OCI-LY1 (cell line): ENCODE results near the gene TAF9.

Experiments
- H2AFZ ChIP-seq: fragments of 200-600 bp; sonication (generic), shearing (Covaris generic); 2 replicates; pipeline ENCODE4 v1.6.0; 2014; ENCODE audit warnings: antibody characterized with exemption, mild to moderate bottlenecking, low read length
- H3F3A ChIP-seq: fragments of 200-600 bp; sonication (generic), shearing (Covaris generic); 2 replicates; pipeline ENCODE4 v1.6.0; 2014; ENCODE audit warnings: mild to moderate bottlenecking, antibody characterized with exemption, low read length, moderate library complexity; ENCODE audit not compliant: insufficient read depth
- H3K27ac ChIP-seq: fragments of 200-600 bp; sonication (generic); 2 replicates; pipeline ENCODE4 v1.5.1; 2014; ENCODE audit warnings: low read length, mixed run types, mild to moderate bottlenecking, low read depth; ENCODE audit not compliant: poor library complexity, severe bottlenecking
- H3K27me3 ChIP-seq: fragments of 200-600 bp; sonication (generic); 2 replicates; pipeline ENCODE4 v1.6.0; 2014; ENCODE audit warnings: antibody characterized with exemption, mild to moderate bottlenecking, low read length, moderate library complexity; ENCODE audit not compliant: insufficient read depth
- H3K36me3 ChIP-seq: fragments of 200-600 bp; sonication (generic); 2 replicates; pipeline ENCODE4 v1.6.1; 2014; ENCODE audit warnings: mild to moderate bottlenecking, antibody characterized with exemption, low read length, moderate library complexity, mixed read lengths; ENCODE audit not compliant: insufficient read depth
- H3K4me1 ChIP-seq: fragments of 200-600 bp; sonication (generic); 2 replicates; pipeline ENCODE4 v1.5.1; 2014; ENCODE audit warnings: mild to moderate bottlenecking, low read length, moderate library complexity; ENCODE audit not compliant: insufficient read depth, severe bottlenecking
- H3K4me2 ChIP-seq: fragments of 200-600 bp; sonication (generic), shearing (Covaris generic); 2 replicates; pipeline ENCODE4 v1.6.1; 2014; ENCODE audit warnings: low read length
- H3K4me3 ChIP-seq: fragments of 200-600 bp; sonication (generic); 2 replicates; pipeline ENCODE4 v1.5.1; 2014; ENCODE audit warnings: low read length, low read depth, mild to moderate bottlenecking, mixed read lengths; ENCODE audit not compliant: poor library complexity, severe bottlenecking
- H3K79me2 ChIP-seq: fragments of 200-600 bp; shearing (Covaris generic); 2 replicates; pipeline ENCODE4 v1.6.1; 2016; ENCODE audit warnings: mixed run types, low read length, mixed read lengths; ENCODE audit not compliant: insufficient read depth
- H3K9ac ChIP-seq: fragments of 200-600 bp; sonication (generic), shearing (Covaris generic); 2 replicates; pipeline ENCODE4 v1.6.1; 2014; ENCODE audit warnings: mild to moderate bottlenecking, low read length, mixed read lengths
- H3K9me2 ChIP-seq: fragments of 200-600 bp; sonication (generic), shearing (Covaris generic); 2 replicates; pipeline ENCODE4 v1.6.1; 2014; ENCODE audit warnings: low read depth, mild to moderate bottlenecking, low read length, mixed read lengths
- H3K9me3 ChIP-seq: fragments of 200-600 bp; shearing (Covaris generic); 2 replicates; pipeline ENCODE4 v1.6.1; 2014; ENCODE audit warnings: low read length, mixed read lengths
- H4K20me1 ChIP-seq: fragments of 200-600 bp; sonication (generic), shearing (Covaris generic); 2 replicates; pipeline ENCODE4 v1.6.0; 2016; ENCODE audit warnings: mild to moderate bottlenecking, low read length; ENCODE audit not compliant: insufficient read depth
- EZH2 ChIP-seq: fragments of 200-600 bp; sonication (generic), shearing (Covaris generic); IDR thresholded peaks from 2 replicates; pipeline ENCODE4 v1.8.0; 2017; ENCODE audit warnings: borderline replicate concordance, mixed run types, mild to moderate bottlenecking, antibody characterized with exemption, low read length, moderate library complexity, mixed read lengths
- TF ChIP-seq, protein P1 (sequence below): fragments of 200-600 bp; sonication (generic), shearing (Covaris generic); IDR thresholded peaks from 2 replicates; pipeline ENCODE4 v1.5.1; 2017; ENCODE audit warnings: mild to moderate bottlenecking, antibody characterized with exemption, low read length, moderate library complexity, mixed read lengths

Gene TAF9

GRCh38 chr5:69360442-69360841 is 8.9 kb downstream of the TAF9 start:
- peaks cover 8% of the 10 kb centered on the region for H3K4me1 ChIP-seq
- H3F3A ChIP-seq = no peaks in the 10 kb centered on the region
- no peak overlapping the region for H3K9ac ChIP-seq
- no peaks in the 10 kb centered on the region for H3K27me3 ChIP-seq
- no peak overlapping the region for H3K27ac ChIP-seq
- H3K4me3 ChIP-seq = no peak overlapping the region
- no peak overlapping the region for H2AFZ ChIP-seq
- H3K36me3 ChIP-seq = peaks cover 66% of the 10 kb centered on the region
- no peaks in the 10 kb centered on the region for H3K9me2 ChIP-seq
- H4K20me1 ChIP-seq = no peaks in the 10 kb centered on the region
- TF ChIP-seq, protein P1, sequence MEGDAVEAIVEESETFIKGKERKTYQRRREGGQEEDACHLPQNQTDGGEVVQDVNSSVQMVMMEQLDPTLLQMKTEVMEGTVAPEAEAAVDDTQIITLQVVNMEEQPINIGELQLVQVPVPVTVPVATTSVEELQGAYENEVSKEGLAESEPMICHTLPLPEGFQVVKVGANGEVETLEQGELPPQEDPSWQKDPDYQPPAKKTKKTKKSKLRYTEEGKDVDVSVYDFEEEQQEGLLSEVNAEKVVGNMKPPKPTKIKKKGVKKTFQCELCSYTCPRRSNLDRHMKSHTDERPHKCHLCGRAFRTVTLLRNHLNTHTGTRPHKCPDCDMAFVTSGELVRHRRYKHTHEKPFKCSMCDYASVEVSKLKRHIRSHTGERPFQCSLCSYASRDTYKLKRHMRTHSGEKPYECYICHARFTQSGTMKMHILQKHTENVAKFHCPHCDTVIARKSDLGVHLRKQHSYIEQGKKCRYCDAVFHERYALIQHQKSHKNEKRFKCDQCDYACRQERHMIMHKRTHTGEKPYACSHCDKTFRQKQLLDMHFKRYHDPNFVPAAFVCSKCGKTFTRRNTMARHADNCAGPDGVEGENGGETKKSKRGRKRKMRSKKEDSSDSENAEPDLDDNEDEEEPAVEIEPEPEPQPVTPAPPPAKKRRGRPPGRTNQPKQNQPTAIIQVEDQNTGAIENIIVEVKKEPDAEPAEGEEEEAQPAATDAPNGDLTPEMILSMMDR = no peak
- TF ChIP-seq EZH2 = no peak
- H3K4me2 ChIP-seq = no peak overlapping the region
- no peaks in the 10 kb centered on the region for H3K9me3 ChIP-seq
- H3K79me2 ChIP-seq = peaks cover 37% of the 10 kb centered on the region

DNA sequence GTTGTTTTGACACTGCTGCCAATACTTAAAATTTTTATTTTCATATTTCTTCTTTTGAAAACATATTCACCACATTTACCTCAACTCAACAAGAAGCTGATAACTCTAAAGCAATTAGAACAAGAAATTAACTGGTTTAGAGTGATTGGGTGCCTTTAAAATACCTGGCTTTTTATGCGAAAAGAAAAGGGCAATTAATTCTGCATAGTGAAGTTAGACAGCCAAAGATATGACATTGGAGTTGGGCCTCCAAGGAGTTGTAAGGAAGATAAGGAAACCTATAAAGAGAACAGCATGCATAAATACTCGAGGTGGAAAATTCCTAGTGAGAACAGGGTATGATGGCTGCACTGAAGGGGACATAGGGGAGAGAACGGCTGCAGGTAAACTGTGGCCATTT is 9.6 kb downstream of the TAF9 start:
- no peak for TF ChIP-seq EZH2
- TF ChIP-seq, protein P1 = no peak
- no peak overlapping the region for H3K4me3 ChIP-seq
- no peaks in the 10 kb centered on the region for H3K9me3 ChIP-seq
- H3K36me3 ChIP-seq = peaks cover 66% of the 10 kb centered on the region
- H3K9me2 ChIP-seq = no peaks in the 10 kb centered on the region
- H4K20me1 ChIP-seq = no peaks in the 10 kb centered on the region
- H3K27ac ChIP-seq = no peak overlapping the region
- H3K27me3 ChIP-seq = no peaks in the 10 kb centered on the region
- peaks cover 30% of the 10 kb centered on the region for H3K79me2 ChIP-seq
- H3K4me1 ChIP-seq = peaks cover 4% of the 10 kb centered on the region
- H3K9ac ChIP-seq = no peak overlapping the region
- H2AFZ ChIP-seq = no peak overlapping the region
- no peak overlapping the region for H3K4me2 ChIP-seq
- H3F3A ChIP-seq = no peaks in the 10 kb centered on the region

DNA sequence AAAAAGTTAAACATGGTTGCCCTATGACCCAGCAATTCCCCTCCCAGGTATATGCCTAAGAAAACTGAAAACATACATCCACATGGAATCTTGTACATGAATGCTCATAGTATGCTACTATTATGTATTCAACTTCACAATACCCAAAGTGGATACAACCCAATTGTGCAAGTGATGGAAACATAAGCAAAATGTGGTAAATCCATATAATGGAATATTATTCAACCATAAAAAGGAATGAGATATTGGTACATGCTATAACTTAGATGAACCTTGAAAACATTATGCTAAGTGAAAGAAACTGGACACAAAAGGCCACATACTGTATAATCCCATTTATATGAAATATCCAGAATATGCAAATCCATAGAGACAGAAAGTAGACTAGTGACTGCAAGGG is 18.7 kb downstream of the TAF9 start:
- no peaks in the 10 kb centered on the region for H4K20me1 ChIP-seq
- no peak overlapping the region for H3K9ac ChIP-seq
- H3K4me2 ChIP-seq = no peak overlapping the region
- H3K9me2 ChIP-seq = no peaks in the 10 kb centered on the region
- H2AFZ ChIP-seq = no peak overlapping the region
- H3K4me1 ChIP-seq = no peaks in the 10 kb centered on the region
- H3K9me3 ChIP-seq = no peaks in the 10 kb centered on the region
- no peaks in the 10 kb centered on the region for H3F3A ChIP-seq
- no peak overlapping the region for H3K27ac ChIP-seq
- H3K27me3 ChIP-seq = no peaks in the 10 kb centered on the region
- H3K36me3 ChIP-seq = peaks cover 60% of the 10 kb centered on the region
- H3K4me3 ChIP-seq = no peak overlapping the region
- TF ChIP-seq, protein P1 = no peak
- TF ChIP-seq EZH2 = no peak
- no peaks in the 10 kb centered on the region for H3K79me2 ChIP-seq
